Ovary (tissue), 3 donors: ENCODE data around the gene BABAM2.

ENCODE experiments used
- EP300 ChIP-seq: sonication (generic); formaldehyde crosslinking; IDR thresholded peaks from one replicate; pipeline ENCODE4 v1.6.1; 2017; ENCODE audit warnings: antibody characterized with exemption
- POLR2A ChIP-seq: fragments of 450-650 bp; IDR thresholded peaks from one replicate; pipeline ENCODE4 v1.6.1; 2017; ENCODE audit warnings: antibody characterized with exemption, mild to moderate bottlenecking, moderate library complexity
- TF ChIP-seq, protein P1 (sequence below), 3 donors: fragments of 450-650 bp in 2 of 3; fragments of 200-600 bp in 1 of 3; IDR thresholded peaks; one replicate each; pipeline versions ENCODE4 v1.5.1 to v1.8.0; 2016 to 2022; ENCODE audit warnings: antibody characterized with exemption in 3 of 3, mild to moderate bottlenecking in 1 of 3
- donor health status: DM: no; HTN: no; CAD: no.

DNA sequence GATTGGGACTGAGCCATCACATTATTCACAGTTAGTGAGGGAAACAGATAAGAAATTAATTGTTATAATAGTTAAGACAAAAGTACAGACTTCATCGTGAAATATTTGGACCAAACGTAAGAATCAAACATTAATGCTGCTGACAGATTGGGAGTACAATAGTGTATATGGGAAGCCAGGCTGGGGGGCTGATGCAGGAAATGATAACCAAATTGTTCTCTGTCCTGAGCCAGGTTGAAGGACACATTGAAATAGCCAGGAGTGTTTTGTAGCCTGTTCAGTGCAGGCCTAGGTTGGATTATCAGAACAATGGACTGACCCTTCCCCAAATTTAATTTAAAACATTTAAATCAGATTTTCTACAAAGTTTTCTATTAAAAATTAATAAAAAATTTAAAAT lies 203.2 kb downstream of the BABAM2 start:
- TF ChIP-seq, protein P1, sequence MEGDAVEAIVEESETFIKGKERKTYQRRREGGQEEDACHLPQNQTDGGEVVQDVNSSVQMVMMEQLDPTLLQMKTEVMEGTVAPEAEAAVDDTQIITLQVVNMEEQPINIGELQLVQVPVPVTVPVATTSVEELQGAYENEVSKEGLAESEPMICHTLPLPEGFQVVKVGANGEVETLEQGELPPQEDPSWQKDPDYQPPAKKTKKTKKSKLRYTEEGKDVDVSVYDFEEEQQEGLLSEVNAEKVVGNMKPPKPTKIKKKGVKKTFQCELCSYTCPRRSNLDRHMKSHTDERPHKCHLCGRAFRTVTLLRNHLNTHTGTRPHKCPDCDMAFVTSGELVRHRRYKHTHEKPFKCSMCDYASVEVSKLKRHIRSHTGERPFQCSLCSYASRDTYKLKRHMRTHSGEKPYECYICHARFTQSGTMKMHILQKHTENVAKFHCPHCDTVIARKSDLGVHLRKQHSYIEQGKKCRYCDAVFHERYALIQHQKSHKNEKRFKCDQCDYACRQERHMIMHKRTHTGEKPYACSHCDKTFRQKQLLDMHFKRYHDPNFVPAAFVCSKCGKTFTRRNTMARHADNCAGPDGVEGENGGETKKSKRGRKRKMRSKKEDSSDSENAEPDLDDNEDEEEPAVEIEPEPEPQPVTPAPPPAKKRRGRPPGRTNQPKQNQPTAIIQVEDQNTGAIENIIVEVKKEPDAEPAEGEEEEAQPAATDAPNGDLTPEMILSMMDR (IDR thresholded peaks at IDR 0.05) = no peak
- TF ChIP-seq EP300 (no peak), POLR2A (no peak)
